Mammary epithelial cell (primary cell): ENCODE results near the gene LMOD1.

Experiments
- EZH2 ChIP-seq: IDR thresholded peaks from 2 replicates; pipeline ENCODE4 v1.6.1; 2012; ENCODE audit warnings: low read length, inconsistent platforms, borderline replicate concordance
- TF ChIP-seq, protein P1 (sequence below), 2 donors: IDR thresholded peaks in 1 of 2; conservative IDR thresholded peaks in 1 of 2; 2 replicates each; pipeline ENCODE4 v1.5.1; 2011 to 2012; ENCODE audit warnings: inconsistent platforms in 2 of 2, low read length in 2 of 2, mild to moderate bottlenecking in 2 of 2, control low read depth in 1 of 2, low read depth in 1 of 2; ENCODE audit not compliant: insufficient read depth in 1 of 2; ENCODE audit errors: extremely low read depth in 1 of 2

DNA sequence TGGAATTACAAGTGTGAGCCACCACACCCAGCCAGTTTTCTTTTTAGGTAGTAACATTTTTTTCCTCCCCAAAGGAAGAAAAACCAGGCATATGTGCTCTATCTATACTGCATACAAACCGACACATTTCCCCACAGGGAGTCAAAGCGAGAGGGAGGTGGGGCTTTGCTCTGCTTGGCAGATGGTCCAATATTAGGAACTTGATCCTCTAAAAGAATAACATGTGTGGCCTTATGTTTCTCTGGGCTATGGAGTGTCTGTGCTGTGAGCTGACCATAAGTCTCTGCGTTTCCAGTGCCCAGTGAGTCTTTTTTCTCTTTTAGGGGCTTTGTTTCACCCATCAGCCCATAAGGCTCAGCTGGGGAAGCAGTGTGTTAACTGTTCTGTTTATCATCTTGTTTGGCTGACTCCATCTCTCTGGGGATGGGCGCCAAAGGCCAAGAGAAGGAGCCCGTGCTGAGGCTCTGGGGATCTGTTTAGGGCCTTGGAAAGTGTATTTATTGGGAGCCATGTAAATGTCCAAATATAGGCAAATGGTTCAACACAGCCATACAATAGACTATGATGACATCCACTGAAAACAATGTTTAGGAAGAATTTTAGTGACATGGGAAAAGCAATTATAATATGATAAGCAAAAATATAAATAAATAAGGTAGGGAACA is 20.2 kb downstream of the LMOD1 start:
- TF ChIP-seq, protein P1, sequence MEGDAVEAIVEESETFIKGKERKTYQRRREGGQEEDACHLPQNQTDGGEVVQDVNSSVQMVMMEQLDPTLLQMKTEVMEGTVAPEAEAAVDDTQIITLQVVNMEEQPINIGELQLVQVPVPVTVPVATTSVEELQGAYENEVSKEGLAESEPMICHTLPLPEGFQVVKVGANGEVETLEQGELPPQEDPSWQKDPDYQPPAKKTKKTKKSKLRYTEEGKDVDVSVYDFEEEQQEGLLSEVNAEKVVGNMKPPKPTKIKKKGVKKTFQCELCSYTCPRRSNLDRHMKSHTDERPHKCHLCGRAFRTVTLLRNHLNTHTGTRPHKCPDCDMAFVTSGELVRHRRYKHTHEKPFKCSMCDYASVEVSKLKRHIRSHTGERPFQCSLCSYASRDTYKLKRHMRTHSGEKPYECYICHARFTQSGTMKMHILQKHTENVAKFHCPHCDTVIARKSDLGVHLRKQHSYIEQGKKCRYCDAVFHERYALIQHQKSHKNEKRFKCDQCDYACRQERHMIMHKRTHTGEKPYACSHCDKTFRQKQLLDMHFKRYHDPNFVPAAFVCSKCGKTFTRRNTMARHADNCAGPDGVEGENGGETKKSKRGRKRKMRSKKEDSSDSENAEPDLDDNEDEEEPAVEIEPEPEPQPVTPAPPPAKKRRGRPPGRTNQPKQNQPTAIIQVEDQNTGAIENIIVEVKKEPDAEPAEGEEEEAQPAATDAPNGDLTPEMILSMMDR (conservative IDR thresholded peaks at IDR 0.05 in 1 of 2, IDR thresholded peaks at IDR 0.05 in 1 of 2; ENCODE audit: extremely low read depth in 1 of 2, insufficient read depth in 1 of 2, low read depth in 1 of 2, low read length in 2 of 2): no peak
- no peak for TF ChIP-seq EZH2
